NCI-H82 treated with DMSO at 0.1 percent for 48 hours (cell line): Measurements from ENCODE around the gene MIS18A.
"Not testable (repeated sequence)": the region's sequence is repeated elsewhere in the genome, so short reads cannot be mapped to it uniquely, and the experiment has no call there.

Experiments used
- DNase-seq: peaks from one replicate; lab custom pipeline; 2025; ENCODE audit not compliant: unreplicated experiment; lab: John Stamatoyannopoulos, UW

Gene MIS18A

GRCh38 chr21:32278518-32279376, at the start of gene MIS18A:
TSS of gene MIS18A (minus strand) at chr21:32279049. CDS start at chr21:32279014, 35 bp downstream.
- DNase-seq = peak; percentile 89

GRCh38 chr21:32328595-32328994, 49.7 kb upstream of the MIS18A start:
- DNase-seq = no peak

- no peak for DNase-seq
Measured at GRCh38 chr21:32325706-32326105, 46.9 kb upstream of the MIS18A start.

GRCh38 chr21:32322676-32323075, 43.8 kb upstream of the MIS18A start:
- DNase-seq = no peak

GRCh38 chr21:32322103-32322502, 43.3 kb upstream of the MIS18A start:
- DNase-seq = no peak

- no peak for DNase-seq
Measured at GRCh38 chr21:32321480-32321879, 42.6 kb upstream of the MIS18A start.

- DNase-seq = no peak
Measured at GRCh38 chr21:32320726-32321125, 41.9 kb upstream of the MIS18A start.

GRCh38 chr21:32320059-32320458, 41.2 kb upstream of the MIS18A start:
- no peak for DNase-seq

GRCh38 chr21:32319012-32319411, 40.2 kb upstream of the MIS18A start:
- no peak for DNase-seq

- no peak for DNase-seq
Measured at GRCh38 chr21:32317726-32318125, 38.9 kb upstream of the MIS18A start.

- DNase-seq = no peak
Measured at GRCh38 chr21:32316361-32317215, 37.7 kb upstream of the MIS18A start.

- no peak for DNase-seq
Measured at GRCh38 chr21:32315511-32316281, 36.8 kb upstream of the MIS18A start.

GRCh38 chr21:32314806-32315205, 36.0 kb upstream of the MIS18A start:
- DNase-seq = no peak

GRCh38 chr21:32312976-32313375, 34.1 kb upstream of the MIS18A start:
- no peak for DNase-seq

- no peak for DNase-seq
Measured at GRCh38 chr21:32312326-32312725, 33.5 kb upstream of the MIS18A start.

- DNase-seq = no peak
Measured at GRCh38 chr21:32311621-32312020, 32.8 kb upstream of the MIS18A start.

- not testable (repeated sequence) for DNase-seq
Measured at GRCh38 chr21:32310976-32311375, 32.1 kb upstream of the MIS18A start.

- no peak for DNase-seq
Measured at GRCh38 chr21:32309906-32310460, 31.1 kb upstream of the MIS18A start.

GRCh38 chr21:32308696-32309095, 29.8 kb upstream of the MIS18A start:
- no peak for DNase-seq

GRCh38 chr21:32307706-32308105, 28.9 kb upstream of the MIS18A start:
- DNase-seq = no peak
